WTC11 (cell line): ENCODE results near the gene IKZF2. TPM values are rescaled to one million over a fixed set of nuclear protein-coding genes. Genes with fewer than 3 reads are reported as not detected.

ENCODE experiments used
- ATAC-seq: fragments of 200-7000 bp; cut with Tn5 transposase; 2 replicates; pipeline ENCODE4 v1.10.0; 2021; ENCODE audit warnings: mild to moderate bottlenecking, moderate library complexity
- CTCF ChIA-PET: fragments of 300-600 bp; sonication (Branson Sonifier 250); formaldehyde crosslinking; loops from one replicate; lab custom pipeline; 2021; ENCODE audit warnings: antibody characterized with exemption; lab: Charles Lee
- POLR2A ChIA-PET: fragments of 350-600 bp; sonication (Branson Sonifier 250); formaldehyde crosslinking; loops from one replicate; lab custom pipeline; 2021; ENCODE audit warnings: antibody characterized with exemption; lab: Charles Lee
- DNase-seq: peaks from one replicate; pipeline ENCODE4 v3.0.0; 2021; ENCODE audit warnings: low spot score
- H3K27ac Mint-ChIP-seq: 2 replicates; pipeline ENCODE4 v1.8.0; 2021; ENCODE audit warnings: mixed read lengths
- H3K27me3 Mint-ChIP-seq: 2 replicates; pipeline ENCODE4 v1.8.0; 2021; ENCODE audit warnings: low read depth, mild to moderate bottlenecking, moderate library complexity, mixed read lengths
- H3K36me3 Mint-ChIP-seq: 2 replicates; pipeline ENCODE4 v1.8.0; 2021; ENCODE audit warnings: mixed read lengths
- H3K4me1 Mint-ChIP-seq: 2 replicates; pipeline ENCODE4 v1.8.0; 2022; ENCODE audit warnings: mixed read lengths
- H3K4me3 Mint-ChIP-seq: 2 replicates; pipeline ENCODE4 v1.8.0; 2021; ENCODE audit warnings: mild to moderate bottlenecking, moderate library complexity, mixed read lengths
- H3K9me3 Mint-ChIP-seq: 2 replicates; pipeline ENCODE4 v1.8.0; 2021; ENCODE audit warnings: mixed read lengths
- CREB1 ChIP-seq: sonication (generic); formaldehyde crosslinking; IDR thresholded peaks from 2 replicates; pipeline ENCODE4 v1.8.0; 2023; ENCODE audit warnings: mild to moderate bottlenecking, missing genetic modification reagents
- E2F5 ChIP-seq: sonication (generic); formaldehyde crosslinking; IDR thresholded peaks from 2 replicates; pipeline ENCODE4 v1.8.1; 2022; ENCODE audit warnings: mild to moderate bottlenecking, moderate library complexity, missing genetic modification reagents
- NFATC4 ChIP-seq: fragments of 250-450 bp; sonication (Bioruptor Pico); IDR thresholded peaks from 2 replicates; pipeline ENCODE4 v1.9.0; 2021; ENCODE audit warnings: mild to moderate bottlenecking
- SMAD3 ChIP-seq: sonication (generic); formaldehyde crosslinking; IDR thresholded peaks from 2 replicates; pipeline ENCODE4 v1.8.0; 2022; ENCODE audit warnings: missing genetic modification reagents, mild to moderate bottlenecking, borderline replicate concordance
- USF2 ChIP-seq: sonication (generic); formaldehyde crosslinking; IDR thresholded peaks from 2 replicates; pipeline ENCODE4 v1.8.1; 2023; ENCODE audit warnings: mild to moderate bottlenecking, missing genetic modification reagents, moderate library complexity
- ZBTB43 ChIP-seq: sonication (generic); formaldehyde crosslinking; IDR thresholded peaks from 2 replicates; pipeline ENCODE4 v1.8.1; 2023; ENCODE audit warnings: mild to moderate bottlenecking, missing genetic modification reagents
- ZNF138 ChIP-seq: sonication (generic); formaldehyde crosslinking; conservative IDR thresholded peaks from 2 replicates; pipeline ENCODE4 v1.8.1; 2022; ENCODE audit warnings: mild to moderate bottlenecking, moderate library complexity, missing genetic modification reagents
- ZNF219 ChIP-seq: sonication (generic); formaldehyde crosslinking; IDR thresholded peaks from 2 replicates; pipeline ENCODE4 v1.8.0; 2023; ENCODE audit warnings: missing genetic modification reagents, mild to moderate bottlenecking, borderline replicate concordance
- total RNA-seq: library from RNA; stranded (reverse); gene quantifications from 3 replicates; pipeline ENCODE4 v1.2.3, GENCODE V29; 2021
- TF ChIP-seq, protein P1 (sequence below): sonication (generic); formaldehyde crosslinking; IDR thresholded peaks from 2 replicates; pipeline ENCODE4 v1.8.0; 2023; ENCODE audit warnings: missing genetic modification reagents
- TF ChIP-seq, protein P2 (sequence below): sonication (generic); formaldehyde crosslinking; conservative IDR thresholded peaks from 2 replicates; pipeline ENCODE4 v1.8.1; 2023; ENCODE audit warnings: mild to moderate bottlenecking, low read depth, missing genetic modification reagents, moderate library complexity
- TF ChIP-seq, protein P3 (sequence below): sonication (generic); formaldehyde crosslinking; IDR thresholded peaks from 2 replicates; pipeline ENCODE4 v1.8.0; 2023; ENCODE audit warnings: missing genetic modification reagents, mild to moderate bottlenecking, borderline replicate concordance
- TF ChIP-seq, protein P4 (sequence below): sonication (generic); formaldehyde crosslinking; IDR thresholded peaks from 2 replicates; pipeline ENCODE4 v1.8.0; 2022; ENCODE audit warnings: mild to moderate bottlenecking, missing genetic modification reagents
- TF ChIP-seq, protein P5 (sequence below): sonication (generic); formaldehyde crosslinking; IDR thresholded peaks from 2 replicates; pipeline ENCODE4 v1.8.1; 2022; ENCODE audit warnings: low read depth, missing genetic modification reagents, borderline replicate concordance

Gene IKZF2
- total RNA-seq, 1 experiment from 2014 or later = 4.2 TPM

GRCh38 chr2:213090772-213091171 is 60.6 kb downstream of the IKZF2 start (continued):
- TF ChIP-seq, protein P1, sequence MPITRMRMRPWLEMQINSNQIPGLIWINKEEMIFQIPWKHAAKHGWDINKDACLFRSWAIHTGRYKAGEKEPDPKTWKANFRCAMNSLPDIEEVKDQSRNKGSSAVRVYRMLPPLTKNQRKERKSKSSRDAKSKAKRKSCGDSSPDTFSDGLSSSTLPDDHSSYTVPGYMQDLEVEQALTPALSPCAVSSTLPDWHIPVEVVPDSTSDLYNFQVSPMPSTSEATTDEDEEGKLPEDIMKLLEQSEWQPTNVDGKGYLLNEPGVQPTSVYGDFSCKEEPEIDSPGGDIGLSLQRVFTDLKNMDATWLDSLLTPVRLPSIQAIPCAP (CRISPR knock-in tag) = no peak
- TF ChIP-seq NFATC4 (CRISPR knock-in tag) (no peak), ZBTB43 (CRISPR knock-in tag) (no peak)
- TF ChIP-seq, protein P2, sequence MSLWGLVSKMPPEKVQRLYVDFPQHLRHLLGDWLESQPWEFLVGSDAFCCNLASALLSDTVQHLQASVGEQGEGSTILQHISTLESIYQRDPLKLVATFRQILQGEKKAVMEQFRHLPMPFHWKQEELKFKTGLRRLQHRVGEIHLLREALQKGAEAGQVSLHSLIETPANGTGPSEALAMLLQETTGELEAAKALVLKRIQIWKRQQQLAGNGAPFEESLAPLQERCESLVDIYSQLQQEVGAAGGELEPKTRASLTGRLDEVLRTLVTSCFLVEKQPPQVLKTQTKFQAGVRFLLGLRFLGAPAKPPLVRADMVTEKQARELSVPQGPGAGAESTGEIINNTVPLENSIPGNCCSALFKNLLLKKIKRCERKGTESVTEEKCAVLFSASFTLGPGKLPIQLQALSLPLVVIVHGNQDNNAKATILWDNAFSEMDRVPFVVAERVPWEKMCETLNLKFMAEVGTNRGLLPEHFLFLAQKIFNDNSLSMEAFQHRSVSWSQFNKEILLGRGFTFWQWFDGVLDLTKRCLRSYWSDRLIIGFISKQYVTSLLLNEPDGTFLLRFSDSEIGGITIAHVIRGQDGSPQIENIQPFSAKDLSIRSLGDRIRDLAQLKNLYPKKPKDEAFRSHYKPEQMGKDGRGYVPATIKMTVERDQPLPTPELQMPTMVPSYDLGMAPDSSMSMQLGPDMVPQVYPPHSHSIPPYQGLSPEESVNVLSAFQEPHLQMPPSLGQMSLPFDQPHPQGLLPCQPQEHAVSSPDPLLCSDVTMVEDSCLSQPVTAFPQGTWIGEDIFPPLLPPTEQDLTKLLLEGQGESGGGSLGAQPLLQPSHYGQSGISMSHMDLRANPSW (CRISPR knock-in tag) = no peak
- TF ChIP-seq, all 79 proteins: peak for 0

DNA sequence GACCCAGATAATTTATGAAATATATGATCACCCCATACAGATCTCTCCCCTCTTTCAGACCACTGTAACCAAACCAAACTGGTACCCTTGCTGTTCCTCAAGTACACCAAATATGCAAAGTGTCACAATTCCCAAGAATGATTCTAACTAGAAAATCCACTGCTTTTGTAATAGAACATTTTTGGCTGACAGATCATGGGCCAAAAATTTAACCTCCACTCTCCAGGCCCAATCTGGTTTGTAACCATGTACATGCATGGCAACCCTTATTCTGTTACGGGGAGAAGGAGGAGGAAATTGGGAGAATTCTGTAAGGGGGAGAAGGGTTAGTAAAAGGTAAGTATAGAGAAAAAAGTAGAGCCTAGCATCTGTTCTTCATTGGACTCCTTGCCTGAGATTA is 62.0 kb downstream of the IKZF2 start:
- Mint-ChIP-seq H3K36me3 (no peaks in the 10 kb centered on the region), H3K4me3 (no peak overlapping the region), H3K27ac (no peak overlapping the region), H3K9me3 (no peaks in the 10 kb centered on the region), H3K4me1 (peaks cover 19% of the 10 kb centered on the region), H3K27me3 (no peaks in the 10 kb centered on the region)
- no peak for ATAC-seq
- no peak for DNase-seq
- ChIA-PET POLR2A (no interaction called here), CTCF (no interaction called here)
- TF ChIP-seq, protein P3, sequence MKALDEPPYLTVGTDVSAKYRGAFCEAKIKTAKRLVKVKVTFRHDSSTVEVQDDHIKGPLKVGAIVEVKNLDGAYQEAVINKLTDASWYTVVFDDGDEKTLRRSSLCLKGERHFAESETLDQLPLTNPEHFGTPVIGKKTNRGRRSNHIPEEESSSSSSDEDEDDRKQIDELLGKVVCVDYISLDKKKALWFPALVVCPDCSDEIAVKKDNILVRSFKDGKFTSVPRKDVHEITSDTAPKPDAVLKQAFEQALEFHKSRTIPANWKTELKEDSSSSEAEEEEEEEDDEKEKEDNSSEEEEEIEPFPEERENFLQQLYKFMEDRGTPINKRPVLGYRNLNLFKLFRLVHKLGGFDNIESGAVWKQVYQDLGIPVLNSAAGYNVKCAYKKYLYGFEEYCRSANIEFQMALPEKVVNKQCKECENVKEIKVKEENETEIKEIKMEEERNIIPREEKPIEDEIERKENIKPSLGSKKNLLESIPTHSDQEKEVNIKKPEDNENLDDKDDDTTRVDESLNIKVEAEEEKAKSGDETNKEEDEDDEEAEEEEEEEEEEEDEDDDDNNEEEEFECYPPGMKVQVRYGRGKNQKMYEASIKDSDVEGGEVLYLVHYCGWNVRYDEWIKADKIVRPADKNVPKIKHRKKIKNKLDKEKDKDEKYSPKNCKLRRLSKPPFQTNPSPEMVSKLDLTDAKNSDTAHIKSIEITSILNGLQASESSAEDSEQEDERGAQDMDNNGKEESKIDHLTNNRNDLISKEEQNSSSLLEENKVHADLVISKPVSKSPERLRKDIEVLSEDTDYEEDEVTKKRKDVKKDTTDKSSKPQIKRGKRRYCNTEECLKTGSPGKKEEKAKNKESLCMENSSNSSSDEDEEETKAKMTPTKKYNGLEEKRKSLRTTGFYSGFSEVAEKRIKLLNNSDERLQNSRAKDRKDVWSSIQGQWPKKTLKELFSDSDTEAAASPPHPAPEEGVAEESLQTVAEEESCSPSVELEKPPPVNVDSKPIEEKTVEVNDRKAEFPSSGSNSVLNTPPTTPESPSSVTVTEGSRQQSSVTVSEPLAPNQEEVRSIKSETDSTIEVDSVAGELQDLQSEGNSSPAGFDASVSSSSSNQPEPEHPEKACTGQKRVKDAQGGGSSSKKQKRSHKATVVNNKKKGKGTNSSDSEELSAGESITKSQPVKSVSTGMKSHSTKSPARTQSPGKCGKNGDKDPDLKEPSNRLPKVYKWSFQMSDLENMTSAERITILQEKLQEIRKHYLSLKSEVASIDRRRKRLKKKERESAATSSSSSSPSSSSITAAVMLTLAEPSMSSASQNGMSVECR (CRISPR knock-in tag) = no peak
- TF ChIP-seq CREB1 (CRISPR knock-in tag) (no peak), SMAD3 (CRISPR knock-in tag) (no peak), E2F5 (CRISPR knock-in tag) (no peak), USF2 (CRISPR knock-in tag) (no peak), ZNF219 (CRISPR knock-in tag) (no peak), ZNF138 (CRISPR knock-in tag) (no peak)
- TF ChIP-seq, protein P4, sequence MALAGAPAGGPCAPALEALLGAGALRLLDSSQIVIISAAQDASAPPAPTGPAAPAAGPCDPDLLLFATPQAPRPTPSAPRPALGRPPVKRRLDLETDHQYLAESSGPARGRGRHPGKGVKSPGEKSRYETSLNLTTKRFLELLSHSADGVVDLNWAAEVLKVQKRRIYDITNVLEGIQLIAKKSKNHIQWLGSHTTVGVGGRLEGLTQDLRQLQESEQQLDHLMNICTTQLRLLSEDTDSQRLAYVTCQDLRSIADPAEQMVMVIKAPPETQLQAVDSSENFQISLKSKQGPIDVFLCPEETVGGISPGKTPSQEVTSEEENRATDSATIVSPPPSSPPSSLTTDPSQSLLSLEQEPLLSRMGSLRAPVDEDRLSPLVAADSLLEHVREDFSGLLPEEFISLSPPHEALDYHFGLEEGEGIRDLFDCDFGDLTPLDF (CRISPR knock-in tag) = no peak
- TF ChIP-seq, protein P5, sequence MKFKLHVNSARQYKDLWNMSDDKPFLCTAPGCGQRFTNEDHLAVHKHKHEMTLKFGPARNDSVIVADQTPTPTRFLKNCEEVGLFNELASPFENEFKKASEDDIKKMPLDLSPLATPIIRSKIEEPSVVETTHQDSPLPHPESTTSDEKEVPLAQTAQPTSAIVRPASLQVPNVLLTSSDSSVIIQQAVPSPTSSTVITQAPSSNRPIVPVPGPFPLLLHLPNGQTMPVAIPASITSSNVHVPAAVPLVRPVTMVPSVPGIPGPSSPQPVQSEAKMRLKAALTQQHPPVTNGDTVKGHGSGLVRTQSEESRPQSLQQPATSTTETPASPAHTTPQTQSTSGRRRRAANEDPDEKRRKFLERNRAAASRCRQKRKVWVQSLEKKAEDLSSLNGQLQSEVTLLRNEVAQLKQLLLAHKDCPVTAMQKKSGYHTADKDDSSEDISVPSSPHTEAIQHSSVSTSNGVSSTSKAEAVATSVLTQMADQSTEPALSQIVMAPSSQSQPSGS (CRISPR knock-in tag) = no peak
